ENCODE results near the gene PARM1. TPM values are rescaled to one million over a fixed set of nuclear protein-coding genes. Genes with fewer than 3 reads are reported as not detected.

PARM1 gene
- total RNA-seq, 1 donor from 2014 or later, result 22.4 TPM

DNA sequence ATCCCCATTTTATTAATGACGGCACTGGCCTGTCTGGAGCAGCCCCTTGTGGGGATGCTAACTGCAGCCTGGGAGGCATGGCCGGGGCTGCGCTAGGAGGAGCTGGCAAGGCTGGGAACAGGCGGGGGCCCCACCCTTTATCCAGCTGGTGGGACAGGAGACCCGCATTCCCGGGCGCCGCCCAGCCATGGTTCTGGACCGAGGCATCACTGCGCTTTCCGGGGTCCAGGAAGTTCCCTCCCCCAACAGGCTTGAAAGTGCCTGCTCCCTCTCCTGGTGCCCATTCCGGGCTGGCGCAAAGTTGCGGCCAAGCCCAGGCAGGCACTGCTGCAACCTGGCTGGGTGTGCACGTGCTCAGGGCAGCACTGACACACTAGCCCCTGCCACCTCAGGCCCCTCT is 124.5 kb downstream of the PARM1 start:
- Mint-ChIP-seq H3K36me3 (no peaks in the 10 kb centered on the region), H3K27ac (no peak overlapping the region)

GRCh38 chr4:75058486-75058885 is 125.6 kb downstream of the PARM1 start:
- no peaks in the 10 kb centered on the region for H3K27me3 Mint-ChIP-seq
- no peaks in the 10 kb centered on the region for H3K4me1 Mint-ChIP-seq (ENCODE audit: unreplicated experiment)
- no peak overlapping the region for H3K27ac Mint-ChIP-seq
- no peak for DNase-seq (ENCODE audit: extremely low spot score, unreplicated experiment)
- no peaks in the 10 kb centered on the region for H3K9me3 Mint-ChIP-seq
- no peak overlapping the region for H3K4me3 Mint-ChIP-seq
- TF ChIP-seq, protein P1, sequence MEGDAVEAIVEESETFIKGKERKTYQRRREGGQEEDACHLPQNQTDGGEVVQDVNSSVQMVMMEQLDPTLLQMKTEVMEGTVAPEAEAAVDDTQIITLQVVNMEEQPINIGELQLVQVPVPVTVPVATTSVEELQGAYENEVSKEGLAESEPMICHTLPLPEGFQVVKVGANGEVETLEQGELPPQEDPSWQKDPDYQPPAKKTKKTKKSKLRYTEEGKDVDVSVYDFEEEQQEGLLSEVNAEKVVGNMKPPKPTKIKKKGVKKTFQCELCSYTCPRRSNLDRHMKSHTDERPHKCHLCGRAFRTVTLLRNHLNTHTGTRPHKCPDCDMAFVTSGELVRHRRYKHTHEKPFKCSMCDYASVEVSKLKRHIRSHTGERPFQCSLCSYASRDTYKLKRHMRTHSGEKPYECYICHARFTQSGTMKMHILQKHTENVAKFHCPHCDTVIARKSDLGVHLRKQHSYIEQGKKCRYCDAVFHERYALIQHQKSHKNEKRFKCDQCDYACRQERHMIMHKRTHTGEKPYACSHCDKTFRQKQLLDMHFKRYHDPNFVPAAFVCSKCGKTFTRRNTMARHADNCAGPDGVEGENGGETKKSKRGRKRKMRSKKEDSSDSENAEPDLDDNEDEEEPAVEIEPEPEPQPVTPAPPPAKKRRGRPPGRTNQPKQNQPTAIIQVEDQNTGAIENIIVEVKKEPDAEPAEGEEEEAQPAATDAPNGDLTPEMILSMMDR (conservative IDR thresholded peaks at IDR 0.05), result no peak
- no peaks in the 10 kb centered on the region for H3K36me3 Mint-ChIP-seq

More for the DNA sequence above, 124.5 kb downstream of the PARM1 start:
- Mint-ChIP-seq H3K4me1 (ENCODE audit: unreplicated experiment) (no peaks in the 10 kb centered on the region), H3K27me3 (no peaks in the 10 kb centered on the region), H3K9me3 (no peaks in the 10 kb centered on the region), H3K4me3 (no peak overlapping the region)
- DNase-seq (ENCODE audit: extremely low spot score, unreplicated experiment), result no peak
- TF ChIP-seq, protein P1 (conservative IDR thresholded peaks at IDR 0.05), result no peak

DNA sequence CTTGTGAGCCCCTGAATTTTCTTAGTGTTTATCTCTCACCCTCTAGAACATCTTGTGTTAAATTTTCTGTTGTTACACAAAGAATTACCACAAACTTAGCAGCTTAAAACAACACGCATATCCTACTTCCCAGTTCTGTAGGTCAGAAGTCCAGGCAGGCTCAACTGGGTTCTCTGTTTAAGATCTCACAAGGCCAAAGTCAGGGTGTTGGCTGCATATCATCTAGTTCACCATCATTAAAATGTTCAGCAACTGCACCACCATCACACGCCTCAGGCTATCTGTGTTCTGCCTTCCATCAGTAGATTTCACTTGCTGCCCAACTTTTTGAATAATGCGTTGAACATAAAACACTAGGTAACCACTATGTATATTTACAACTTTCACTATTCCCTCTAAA is 130.5 kb downstream of the PARM1 start:
- Mint-ChIP-seq H3K4me3 (no peak overlapping the region), H3K9me3 (no peaks in the 10 kb centered on the region), H3K27ac (no peak overlapping the region)

DNA sequence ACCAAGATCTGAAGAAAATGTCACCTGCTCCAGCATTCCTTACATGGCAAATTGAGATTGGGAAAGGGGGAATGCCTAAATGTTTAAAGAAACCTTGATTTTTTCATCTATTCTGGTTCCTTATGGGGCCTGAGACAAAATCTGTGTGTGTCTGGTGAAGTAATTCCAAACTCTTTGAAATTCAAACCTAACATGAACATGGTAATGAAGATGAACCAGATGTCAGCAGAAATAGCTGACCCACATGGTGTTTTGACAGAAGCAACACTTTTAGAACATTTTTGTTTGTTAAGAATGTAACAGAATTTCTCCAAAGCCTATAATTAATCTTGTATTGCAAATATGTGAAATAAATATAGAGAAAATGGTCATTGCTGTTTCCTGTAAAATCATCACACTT is 133.0 kb downstream of the PARM1 start:
- Mint-ChIP-seq H3K4me3 (no peak overlapping the region), H3K36me3 (no peaks in the 10 kb centered on the region), H3K4me1 (ENCODE audit: unreplicated experiment) (peaks cover under 1% of the 10 kb centered on the region), H3K27me3 (no peaks in the 10 kb centered on the region), H3K27ac (no peak overlapping the region), H3K9me3 (no peaks in the 10 kb centered on the region)
- TF ChIP-seq, protein P1 (conservative IDR thresholded peaks at IDR 0.05), result no peak
- no peak for DNase-seq (ENCODE audit: extremely low spot score, unreplicated experiment)

More for the DNA sequence above, 130.5 kb downstream of the PARM1 start:
- DNase-seq (ENCODE audit: extremely low spot score, unreplicated experiment), result no peak
- H3K4me1 Mint-ChIP-seq (ENCODE audit: unreplicated experiment), result no peaks in the 10 kb centered on the region
- H3K36me3 Mint-ChIP-seq, result no peaks in the 10 kb centered on the region
- TF ChIP-seq, protein P1 (conservative IDR thresholded peaks at IDR 0.05), result no peak
- no peaks in the 10 kb centered on the region for H3K27me3 Mint-ChIP-seq

DNA sequence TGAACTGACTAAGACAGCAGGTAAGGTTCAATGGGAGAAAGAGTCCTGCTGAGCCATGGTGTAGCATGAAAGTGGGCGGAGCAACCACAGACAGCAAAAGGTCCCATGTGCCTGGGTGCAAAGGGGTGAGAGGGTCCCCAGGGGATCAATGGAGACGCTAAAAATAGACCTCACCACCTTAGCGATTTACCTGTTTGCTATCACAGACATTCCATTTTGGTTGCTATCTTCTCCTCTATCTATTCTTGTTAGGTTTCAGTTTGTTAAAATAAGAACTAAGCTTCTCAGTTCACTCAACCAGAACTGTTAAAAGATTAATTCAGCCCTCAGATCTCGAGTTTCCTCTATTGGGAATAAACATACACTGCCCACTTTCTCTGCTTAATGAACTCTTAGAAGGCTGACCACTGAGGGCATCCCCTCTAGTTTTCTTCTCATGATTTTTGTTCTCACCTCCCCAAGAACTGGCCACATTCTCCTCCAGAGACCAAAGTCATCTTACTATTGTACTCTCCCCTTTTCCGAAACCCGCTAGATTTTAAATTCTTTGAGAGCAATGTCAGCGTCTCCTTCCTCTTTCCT is 136.7 kb downstream of the PARM1 start:
- no peak overlapping the region for H3K4me3 Mint-ChIP-seq
- no peak for DNase-seq (ENCODE audit: extremely low spot score, unreplicated experiment)
- H3K27me3 Mint-ChIP-seq, result no peaks in the 10 kb centered on the region
- peaks cover 10% of the 10 kb centered on the region for H3K4me1 Mint-ChIP-seq (ENCODE audit: unreplicated experiment)
- H3K36me3 Mint-ChIP-seq, result no peaks in the 10 kb centered on the region
- H3K9me3 Mint-ChIP-seq, result no peaks in the 10 kb centered on the region
- no peak overlapping the region for H3K27ac Mint-ChIP-seq
- TF ChIP-seq, protein P1 (conservative IDR thresholded peaks at IDR 0.05), result no peak

DNA sequence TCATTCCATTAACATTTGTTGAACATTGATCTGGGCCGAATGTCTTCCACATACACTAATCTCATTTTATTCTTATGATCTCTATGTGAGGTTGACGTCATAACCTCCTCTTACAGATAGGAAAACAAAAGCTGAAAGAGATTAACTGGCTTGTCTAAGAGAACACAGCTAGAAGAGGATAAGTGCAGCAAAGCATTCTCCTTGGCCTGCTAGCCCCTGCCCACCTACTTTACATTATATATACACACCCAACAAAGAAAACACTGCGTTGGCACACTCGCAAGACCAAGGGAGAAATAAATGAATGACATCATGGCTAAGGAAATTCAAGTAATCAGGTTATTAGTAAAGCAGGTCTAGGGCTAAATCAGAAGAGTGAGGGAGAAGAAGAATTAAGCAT is 138.4 kb downstream of the PARM1 start:
- TF ChIP-seq, protein P1 (conservative IDR thresholded peaks at IDR 0.05), result no peak
- Mint-ChIP-seq H3K4me1 (ENCODE audit: unreplicated experiment) (peaks cover 10% of the 10 kb centered on the region), H3K36me3 (no peaks in the 10 kb centered on the region)

More for the DNA sequence above, 138.4 kb downstream of the PARM1 start:
- DNase-seq (ENCODE audit: extremely low spot score, unreplicated experiment), result no peak
- no peaks in the 10 kb centered on the region for H3K27me3 Mint-ChIP-seq
- H3K9me3 Mint-ChIP-seq, result no peaks in the 10 kb centered on the region
- no peak overlapping the region for H3K4me3 Mint-ChIP-seq
- no peak overlapping the region for H3K27ac Mint-ChIP-seq
